GM23338 (cell line): ENCODE measurements around the gene ADGRG1. TPM values are rescaled to one million over a fixed set of nuclear protein-coding genes. Genes with fewer than 3 reads are reported as not detected.
"Not testable (repeated sequence)": the region's sequence is repeated elsewhere in the genome, so short reads cannot be mapped to it uniquely, and the experiment has no call there.

Source experiments
- ATAC-seq: fragments of 200-7000 bp; cut with Tn5 transposase; 3 replicates; pipeline ENCODE4 v1.9.1; 2020
- DNase-seq: peaks from one replicate; pipeline ENCODE4 v3.0.0-alpha.2; 2015; ENCODE audit warnings: low spot score
- H2AFZ ChIP-seq: fragments of 200-600 bp; sonication (generic); 2 replicates; pipeline ENCODE4 v1.8.0; 2016; ENCODE audit warnings: antibody characterized with exemption, mild to moderate bottlenecking, moderate library complexity
- H3F3A ChIP-seq: fragments of 200-600 bp; sonication (generic); replicated peaks from 2 replicates; pipeline ENCODE4 v1.8.0; 2017; ENCODE audit warnings: antibody characterized with exemption, mixed run types, low read depth
- H3K27ac ChIP-seq: fragments of 200-600 bp; sonication (generic); 2 replicates; pipeline ENCODE4 v1.6.1; 2016; ENCODE audit warnings: low read depth
- H3K27me3 ChIP-seq: fragments of 200-600 bp; sonication (generic); 2 replicates; pipeline ENCODE4 v1.8.0; 2016; ENCODE audit warnings: mild to moderate bottlenecking, mixed run types, moderate library complexity; ENCODE audit not compliant: insufficient read depth
- H3K36me3 ChIP-seq: fragments of 200-600 bp; sonication (generic); 2 replicates; pipeline ENCODE4 v1.8.0; 2016; ENCODE audit warnings: mild to moderate bottlenecking; ENCODE audit not compliant: insufficient read depth
- H3K4me1 ChIP-seq: fragments of 200-600 bp; sonication (generic); 2 replicates; pipeline ENCODE4 v1.8.0; 2016; ENCODE audit warnings: mild to moderate bottlenecking, moderate library complexity; ENCODE audit not compliant: insufficient read depth
- H3K4me2 ChIP-seq: fragments of 200-600 bp; sonication (generic); 2 replicates; pipeline ENCODE4 v1.7.1; 2017; ENCODE audit warnings: mixed run types
- H3K4me3 ChIP-seq: fragments of 200-600 bp; sonication (generic); 2 replicates; pipeline ENCODE4 v1.6.1; 2016; ENCODE audit warnings: mixed run types
- H3K79me2 ChIP-seq: fragments of 200-600 bp; sonication (generic); replicated peaks from 2 replicates; pipeline ENCODE4 v1.8.0; 2017; ENCODE audit warnings: mild to moderate bottlenecking; ENCODE audit not compliant: insufficient read depth
- H3K9me2 ChIP-seq: fragments of 200-600 bp; sonication (generic); 2 replicates; pipeline ENCODE4 v1.8.0; 2017; ENCODE audit not compliant: insufficient read depth
- H4K20me1 ChIP-seq: fragments of 200-600 bp; sonication (generic); replicated peaks from 2 replicates; pipeline ENCODE4 v1.8.0; 2017; ENCODE audit warnings: mild to moderate bottlenecking; ENCODE audit not compliant: insufficient read depth
- H3K27ac Mint-ChIP-seq: 2 replicates; pipeline ENCODE4 v1.8.0; 2020; ENCODE audit warnings: inconsistent platforms, mild to moderate bottlenecking, moderate library complexity, mixed read lengths
- H3K27me3 Mint-ChIP-seq: 3 replicates; pipeline ENCODE4 v1.8.0; 2022; ENCODE audit warnings: low read depth, mild to moderate bottlenecking, moderate library complexity, mixed read lengths, inconsistent platforms; ENCODE audit not compliant: insufficient read depth, poor library complexity
- H3K36me3 Mint-ChIP-seq: 3 replicates; pipeline ENCODE4 v1.8.0; 2021; ENCODE audit warnings: low read depth, mild to moderate bottlenecking, inconsistent platforms, moderate library complexity, mixed read lengths
- H3K4me1 Mint-ChIP-seq: 3 replicates; pipeline ENCODE4 v1.8.0; 2020; ENCODE audit warnings: mild to moderate bottlenecking, inconsistent platforms, mixed read lengths
- H3K4me3 Mint-ChIP-seq: 3 replicates; pipeline ENCODE4 v1.8.0; 2021; ENCODE audit warnings: moderate library complexity, mild to moderate bottlenecking, inconsistent platforms, mixed read lengths
- H3K9me3 Mint-ChIP-seq: 3 replicates; pipeline ENCODE4 v1.8.0; 2020; ENCODE audit warnings: moderate library complexity, mild to moderate bottlenecking, inconsistent platforms, mixed read lengths
- CREB1 ChIP-seq: fragments of 250-450 bp; sonication (Bioruptor Pico); IDR thresholded peaks from 2 replicates; pipeline ENCODE4 v1.5.0; 2020; ENCODE audit warnings: low read depth, mild to moderate bottlenecking, moderate library complexity
- EZH2 ChIP-seq: fragments of 200-600 bp; sonication (generic); IDR thresholded peaks from one replicate; pipeline ENCODE4 v1.8.0; 2017; ENCODE audit warnings: antibody characterized with exemption, mild to moderate bottlenecking, low read depth; ENCODE audit not compliant: unreplicated experiment
- EZH2phosphoT487 ChIP-seq: fragments of 200-600 bp; sonication (generic); IDR thresholded peaks from one replicate; pipeline ENCODE4 v1.8.1; 2018; ENCODE audit warnings: antibody characterized with exemption; ENCODE audit not compliant: unreplicated experiment
- JUNB ChIP-seq: IDR thresholded peaks from one replicate; pipeline ENCODE4 v1.6.1; 2016; ENCODE audit warnings: antibody characterized with exemption; ENCODE audit not compliant: unreplicated experiment
- NANOG ChIP-seq: IDR thresholded peaks from 2 replicates; pipeline ENCODE4 v1.6.1; 2016; ENCODE audit warnings: antibody characterized with exemption, borderline replicate concordance
- POLR2AphosphoS5 ChIP-seq: IDR thresholded peaks from 2 replicates; pipeline ENCODE4 v1.6.1; 2016; ENCODE audit warnings: antibody characterized with exemption, low read depth
- STAT1 ChIP-seq: IDR thresholded peaks from one replicate; pipeline ENCODE4 v1.6.1; 2016; ENCODE audit warnings: antibody characterized with exemption; ENCODE audit not compliant: unreplicated experiment
- ZNF114 ChIP-seq: fragments of 250-450 bp; sonication (Bioruptor Pico); IDR thresholded peaks from 2 replicates; pipeline ENCODE4 v1.5.0; 2020; ENCODE audit warnings: mild to moderate bottlenecking, moderate library complexity
- ZNF331 ChIP-seq: fragments of 250-450 bp; sonication (Bioruptor Pico); IDR thresholded peaks from 2 replicates; pipeline ENCODE4 v1.5.0; 2020; ENCODE audit warnings: low read depth, mild to moderate bottlenecking, moderate library complexity
- polyA plus RNA-seq: library from polyadenylated mRNA; unstranded; fragments of >200 nt; fragmentation: Nextera tagmentation; extraction: Ambion mirVana; gene quantifications from 2 replicates; pipeline ENCODE4 v1.2.1, GENCODE V29; 2016
- total RNA-seq: library from RNA; depleted of rRNA; stranded (reverse); fragments of >200 nt; shearing (Covaris generic); gene quantifications from 2 replicates; pipeline ENCODE4 v1.2.3, GENCODE V29; 2014
- TF ChIP-seq, protein P1 (sequence below), 2 experiments: fragments of 200-600 bp in 1 of 2; sonication (generic) in 1 of 2; conservative IDR thresholded peaks; 2 replicates each; pipeline versions ENCODE4 v1.5.1 to v1.6.1; 2016 to 2017; ENCODE audit warnings: antibody characterized with exemption in 2 of 2, low read depth in 2 of 2, mild to moderate bottlenecking in 2 of 2, moderate library complexity in 1 of 2
- TF ChIP-seq, protein P2 (sequence below): IDR thresholded peaks from 2 replicates; pipeline ENCODE4 v1.6.1; 2016; ENCODE audit warnings: antibody characterized with exemption
- TF ChIP-seq, protein P3 (sequence below): IDR thresholded peaks from one replicate; pipeline ENCODE4 v1.6.1; 2018; ENCODE audit warnings: antibody characterized with exemption; ENCODE audit not compliant: unreplicated experiment

Gene ADGRG1
- total and polyA plus RNA-seq, 2 experiments from 2014 or later: 0.14 to 0.47 TPM

DNA sequence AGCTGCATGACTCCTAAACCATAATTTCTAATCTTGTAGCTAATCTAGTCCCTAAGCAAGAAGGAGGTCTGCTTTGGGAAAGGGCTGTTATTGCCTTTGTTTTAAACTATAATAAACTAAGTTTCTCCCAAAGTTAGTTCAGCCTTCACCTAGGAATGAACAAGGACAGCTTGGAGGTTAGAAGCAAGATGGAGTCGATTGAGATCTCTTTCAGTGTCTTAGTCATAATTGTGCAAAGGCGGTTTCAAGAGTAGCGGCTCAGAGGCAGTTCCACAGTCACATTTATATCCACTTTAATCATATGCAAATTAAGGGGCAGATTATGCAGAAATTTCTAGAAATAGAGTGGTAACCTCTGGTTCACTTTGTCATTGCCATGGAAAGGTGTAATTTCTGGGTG lies 83.6 kb downstream of the ADGRG1 start (continued):
- TF ChIP-seq, protein P1, sequence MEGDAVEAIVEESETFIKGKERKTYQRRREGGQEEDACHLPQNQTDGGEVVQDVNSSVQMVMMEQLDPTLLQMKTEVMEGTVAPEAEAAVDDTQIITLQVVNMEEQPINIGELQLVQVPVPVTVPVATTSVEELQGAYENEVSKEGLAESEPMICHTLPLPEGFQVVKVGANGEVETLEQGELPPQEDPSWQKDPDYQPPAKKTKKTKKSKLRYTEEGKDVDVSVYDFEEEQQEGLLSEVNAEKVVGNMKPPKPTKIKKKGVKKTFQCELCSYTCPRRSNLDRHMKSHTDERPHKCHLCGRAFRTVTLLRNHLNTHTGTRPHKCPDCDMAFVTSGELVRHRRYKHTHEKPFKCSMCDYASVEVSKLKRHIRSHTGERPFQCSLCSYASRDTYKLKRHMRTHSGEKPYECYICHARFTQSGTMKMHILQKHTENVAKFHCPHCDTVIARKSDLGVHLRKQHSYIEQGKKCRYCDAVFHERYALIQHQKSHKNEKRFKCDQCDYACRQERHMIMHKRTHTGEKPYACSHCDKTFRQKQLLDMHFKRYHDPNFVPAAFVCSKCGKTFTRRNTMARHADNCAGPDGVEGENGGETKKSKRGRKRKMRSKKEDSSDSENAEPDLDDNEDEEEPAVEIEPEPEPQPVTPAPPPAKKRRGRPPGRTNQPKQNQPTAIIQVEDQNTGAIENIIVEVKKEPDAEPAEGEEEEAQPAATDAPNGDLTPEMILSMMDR (conservative IDR thresholded peaks at IDR 0.05; ENCODE audit: low read depth in 2 of 2): no peak
- no peak for TF ChIP-seq EZH2
- TF ChIP-seq EZH2phosphoT487: no peak
- TF ChIP-seq, protein P2, sequence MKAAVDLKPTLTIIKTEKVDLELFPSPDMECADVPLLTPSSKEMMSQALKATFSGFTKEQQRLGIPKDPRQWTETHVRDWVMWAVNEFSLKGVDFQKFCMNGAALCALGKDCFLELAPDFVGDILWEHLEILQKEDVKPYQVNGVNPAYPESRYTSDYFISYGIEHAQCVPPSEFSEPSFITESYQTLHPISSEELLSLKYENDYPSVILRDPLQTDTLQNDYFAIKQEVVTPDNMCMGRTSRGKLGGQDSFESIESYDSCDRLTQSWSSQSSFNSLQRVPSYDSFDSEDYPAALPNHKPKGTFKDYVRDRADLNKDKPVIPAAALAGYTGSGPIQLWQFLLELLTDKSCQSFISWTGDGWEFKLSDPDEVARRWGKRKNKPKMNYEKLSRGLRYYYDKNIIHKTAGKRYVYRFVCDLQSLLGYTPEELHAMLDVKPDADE: no peak

DNA sequence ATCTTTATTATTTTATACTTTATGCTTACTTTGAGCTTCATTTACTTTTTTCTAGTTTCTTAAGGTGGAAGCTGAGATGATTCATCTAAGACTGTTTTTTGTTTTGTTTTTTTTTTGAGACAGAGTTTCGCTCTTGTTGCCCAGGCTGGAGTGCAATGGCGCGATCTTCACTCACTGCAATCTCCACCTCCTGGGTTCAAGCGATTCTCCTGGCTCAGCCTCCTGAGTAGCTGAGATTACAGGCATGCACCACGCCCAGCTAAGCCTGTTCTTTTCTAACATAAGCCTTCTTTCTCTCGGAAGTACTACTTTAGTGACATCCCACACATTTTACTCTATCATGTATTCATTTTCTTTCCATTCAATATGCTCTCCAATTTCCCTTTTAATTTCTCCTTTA lies 84.1 kb downstream of the ADGRG1 start:
- H4K20me1 ChIP-seq, H3K4me3 Mint-ChIP-seq, DNase-seq, H3K4me2 ChIP-seq, H3K4me3 ChIP-seq, H3K27ac Mint-ChIP-seq, ATAC-seq, H3F3A ChIP-seq, H3K9me2 ChIP-seq, H3K79me2 ChIP-seq, H2AFZ ChIP-seq, H3K9me3 Mint-ChIP-seq, H3K36me3 Mint-ChIP-seq, H3K36me3 ChIP-seq, H3K27ac ChIP-seq, H3K27me3 Mint-ChIP-seq, H3K27me3 ChIP-seq, H3K4me1 ChIP-seq, H3K4me1 Mint-ChIP-seq: not testable (repeated sequence)

DNA sequence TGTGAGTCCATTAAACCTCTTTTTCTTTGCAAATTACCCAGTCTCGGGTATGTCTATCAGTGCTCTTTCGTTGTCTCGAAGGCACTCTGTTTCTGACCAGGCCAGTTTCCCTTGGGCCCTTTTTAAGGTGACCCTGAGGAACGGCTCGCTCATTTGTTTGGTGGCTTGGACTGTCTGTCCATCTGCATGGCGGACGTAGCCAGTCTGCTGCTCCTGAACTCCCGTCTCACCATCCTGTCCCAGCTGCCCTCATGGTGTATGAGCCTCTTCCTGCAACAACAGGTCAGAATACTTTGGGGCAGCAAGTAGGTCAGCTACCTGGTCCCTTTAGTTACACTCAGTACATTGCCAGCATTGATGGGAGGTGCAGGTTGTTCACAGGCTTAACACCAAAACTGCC lies 85.2 kb downstream of the ADGRG1 start:
- Mint-ChIP-seq H3K4me1 (no peaks in the 10 kb centered on the region), H3K9me3 (no peaks in the 10 kb centered on the region), H3K27ac (no peak overlapping the region), H3K27me3 (peaks cover 5% of the 10 kb centered on the region), H3K4me3 (no peak overlapping the region), H3K36me3 (no peaks in the 10 kb centered on the region)
- H3K79me2 ChIP-seq: no peaks in the 10 kb centered on the region
- DNase-seq (no peak), ATAC-seq (no peak)
- no peak overlapping the region for H2AFZ ChIP-seq
- H3K27ac ChIP-seq: no peak overlapping the region
- H4K20me1 ChIP-seq: no peaks in the 10 kb centered on the region
- no peaks in the 10 kb centered on the region for H3K4me1 ChIP-seq
- H3K9me2 ChIP-seq: no peaks in the 10 kb centered on the region
- H3K27me3 ChIP-seq: no peaks in the 10 kb centered on the region
- H3K4me2 ChIP-seq: no peak overlapping the region
- no peaks in the 10 kb centered on the region for H3F3A ChIP-seq
- no peaks in the 10 kb centered on the region for H3K36me3 ChIP-seq
- H3K4me3 ChIP-seq: no peak overlapping the region
- TF ChIP-seq ZNF331 (CRISPR knock-in tag): no peak
- TF ChIP-seq, protein P3, sequence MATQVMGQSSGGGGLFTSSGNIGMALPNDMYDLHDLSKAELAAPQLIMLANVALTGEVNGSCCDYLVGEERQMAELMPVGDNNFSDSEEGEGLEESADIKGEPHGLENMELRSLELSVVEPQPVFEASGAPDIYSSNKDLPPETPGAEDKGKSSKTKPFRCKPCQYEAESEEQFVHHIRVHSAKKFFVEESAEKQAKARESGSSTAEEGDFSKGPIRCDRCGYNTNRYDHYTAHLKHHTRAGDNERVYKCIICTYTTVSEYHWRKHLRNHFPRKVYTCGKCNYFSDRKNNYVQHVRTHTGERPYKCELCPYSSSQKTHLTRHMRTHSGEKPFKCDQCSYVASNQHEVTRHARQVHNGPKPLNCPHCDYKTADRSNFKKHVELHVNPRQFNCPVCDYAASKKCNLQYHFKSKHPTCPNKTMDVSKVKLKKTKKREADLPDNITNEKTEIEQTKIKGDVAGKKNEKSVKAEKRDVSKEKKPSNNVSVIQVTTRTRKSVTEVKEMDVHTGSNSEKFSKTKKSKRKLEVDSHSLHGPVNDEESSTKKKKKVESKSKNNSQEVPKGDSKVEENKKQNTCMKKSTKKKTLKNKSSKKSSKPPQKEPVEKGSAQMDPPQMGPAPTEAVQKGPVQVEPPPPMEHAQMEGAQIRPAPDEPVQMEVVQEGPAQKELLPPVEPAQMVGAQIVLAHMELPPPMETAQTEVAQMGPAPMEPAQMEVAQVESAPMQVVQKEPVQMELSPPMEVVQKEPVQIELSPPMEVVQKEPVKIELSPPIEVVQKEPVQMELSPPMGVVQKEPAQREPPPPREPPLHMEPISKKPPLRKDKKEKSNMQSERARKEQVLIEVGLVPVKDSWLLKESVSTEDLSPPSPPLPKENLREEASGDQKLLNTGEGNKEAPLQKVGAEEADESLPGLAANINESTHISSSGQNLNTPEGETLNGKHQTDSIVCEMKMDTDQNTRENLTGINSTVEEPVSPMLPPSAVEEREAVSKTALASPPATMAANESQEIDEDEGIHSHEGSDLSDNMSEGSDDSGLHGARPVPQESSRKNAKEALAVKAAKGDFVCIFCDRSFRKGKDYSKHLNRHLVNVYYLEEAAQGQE: no peak
- no peak for TF ChIP-seq EZH2
- TF ChIP-seq, protein P1 (conservative IDR thresholded peaks at IDR 0.05; ENCODE audit: low read depth in 2 of 2): no peak
- TF ChIP-seq EZH2phosphoT487: no peak
- TF ChIP-seq CREB1 (CRISPR knock-in tag): no peak
- TF ChIP-seq POLR2AphosphoS5: no peak
- no peak for TF ChIP-seq ZNF114 (CRISPR knock-in tag)
- TF ChIP-seq, protein P2: no peak
- no peak for TF ChIP-seq NANOG
- no peak for TF ChIP-seq STAT1
- TF ChIP-seq JUNB: no peak
